ENCODE data around the gene MRPS18A.
"Not testable (repeated sequence)": the region's sequence is repeated elsewhere in the genome, so short reads cannot be mapped to it uniquely, and the experiment has no call there.

MRPS18A gene

DNA sequence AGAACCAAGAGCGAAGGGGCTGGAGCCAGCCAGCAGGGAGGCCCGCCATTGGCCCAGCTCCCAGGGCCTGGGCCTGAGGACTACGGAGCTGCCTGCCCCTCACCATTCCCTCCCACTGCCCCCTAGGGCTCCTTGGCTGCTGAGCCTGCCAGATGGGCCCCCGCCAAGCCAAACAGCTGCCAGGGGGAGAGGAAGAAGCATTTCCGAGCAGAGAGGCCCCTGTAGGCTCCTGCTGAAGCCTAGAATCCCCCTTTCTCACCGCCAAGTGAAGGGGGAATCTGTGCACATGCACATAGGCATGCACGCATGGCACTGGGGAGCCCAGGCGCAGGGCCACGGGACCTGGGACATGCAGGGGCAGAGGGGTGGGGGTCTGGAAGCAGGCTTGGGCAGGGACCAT is 28.5 kb upstream of the MRPS18A start:
- no peak for DNase-seq

GRCh38 chr6:43715056-43715788 is 27.6 kb upstream of the MRPS18A start:
- DNase-seq = no peak

GRCh38 chr6:43714311-43715055 is 26.9 kb upstream of the MRPS18A start:
- DNase-seq = no peak

- no peak for DNase-seq
Observed at GRCh38 chr6:43713643-43714310, 26.2 kb upstream of the MRPS18A start.

- DNase-seq = no peak
Observed at GRCh38 chr6:43712579-43712978, 25.0 kb upstream of the MRPS18A start.

DNA sequence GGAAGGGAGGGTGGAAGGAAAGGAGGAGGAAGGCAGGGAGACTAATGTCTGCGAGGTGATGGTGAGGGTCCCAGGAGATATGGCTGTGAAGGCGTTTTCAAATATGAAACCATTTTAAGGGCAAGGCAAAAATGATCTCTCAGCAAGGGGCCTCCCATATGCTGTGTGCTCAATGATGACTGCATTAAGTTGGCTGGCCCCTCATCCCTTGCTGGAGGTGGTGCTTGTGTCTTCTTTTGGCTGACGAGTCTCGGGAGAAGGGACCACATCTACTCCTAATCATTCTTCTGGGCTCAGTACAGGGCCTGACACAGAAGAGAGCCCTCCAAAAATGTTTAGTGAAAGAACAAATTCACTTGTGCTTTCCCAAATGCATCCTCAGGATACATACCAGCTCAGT is 23.0 kb upstream of the MRPS18A start:
- no peak for DNase-seq

DNA sequence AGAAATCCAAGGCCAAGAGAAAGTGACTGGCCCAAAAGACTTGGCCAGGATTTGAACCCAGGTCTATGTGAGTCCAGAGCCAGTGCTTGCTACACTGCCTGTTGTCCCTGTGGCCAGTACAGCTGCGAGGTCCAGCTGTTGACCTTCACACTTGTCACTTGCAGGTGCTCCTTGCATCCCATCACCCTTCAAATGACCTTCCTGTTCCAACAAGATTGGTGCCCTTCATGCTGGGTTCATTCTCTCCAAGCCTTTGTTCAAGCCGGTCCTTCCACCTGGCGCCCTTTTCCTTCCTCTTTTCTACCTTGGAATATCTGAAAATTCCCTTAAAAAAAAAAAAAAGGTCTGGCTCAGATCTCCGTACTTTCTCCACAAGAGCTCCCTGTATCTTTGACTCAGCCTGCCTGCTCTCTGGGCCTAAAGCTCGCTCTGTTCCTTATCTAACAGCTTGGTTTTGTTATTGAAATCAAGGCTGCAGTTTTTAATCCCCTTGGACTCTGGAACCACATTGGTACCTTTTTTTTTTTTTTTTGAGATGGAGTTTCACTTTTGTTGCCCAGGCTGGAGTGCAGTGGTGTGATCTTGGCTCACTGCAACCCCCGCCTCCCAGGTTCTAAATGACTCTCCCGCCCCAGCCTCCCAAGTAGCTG is 22.2 kb upstream of the MRPS18A start:
- no peak for DNase-seq

GRCh38 chr6:43708860-43709653 is 21.5 kb upstream of the MRPS18A start:
- no peak for DNase-seq

DNA sequence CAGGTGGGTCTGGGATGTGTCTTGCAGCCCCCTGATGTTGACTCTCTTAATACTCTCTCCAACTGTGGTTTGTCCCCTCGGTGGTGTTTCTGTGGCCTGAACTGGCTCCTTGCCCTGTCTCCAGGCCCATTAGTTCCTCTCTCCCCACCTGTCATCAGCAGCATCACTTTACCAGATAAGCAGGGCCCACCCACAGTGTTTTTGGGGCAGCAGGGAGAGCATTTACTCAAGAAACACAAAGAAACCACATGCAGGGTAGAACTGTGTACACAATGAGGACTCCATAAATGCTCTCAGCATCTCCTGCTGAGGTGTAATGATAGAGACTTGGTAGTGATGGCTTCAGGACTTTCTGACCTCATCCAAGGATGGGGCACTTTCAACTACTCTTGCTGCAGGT is 20.2 kb upstream of the MRPS18A start:
- no peak for DNase-seq

DNA sequence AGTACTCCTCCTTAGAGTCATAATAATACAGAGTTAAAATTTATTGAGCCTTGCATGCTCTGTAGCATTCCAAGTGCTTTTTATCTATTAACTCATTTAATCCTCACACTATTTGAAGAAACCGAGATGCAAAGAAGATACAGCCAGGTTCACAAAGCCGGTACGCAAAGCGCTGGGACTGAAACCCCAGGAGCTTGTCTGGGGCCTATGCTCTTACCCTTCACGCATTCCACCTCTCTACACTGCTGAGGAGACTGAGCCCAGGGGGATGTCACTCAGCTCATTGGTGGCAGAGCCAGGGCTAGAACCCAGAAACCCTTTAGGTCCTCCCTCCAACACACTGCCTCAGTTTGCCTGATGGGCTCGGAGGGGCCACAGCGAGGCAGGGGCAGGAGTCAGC is 19.7 kb upstream of the MRPS18A start:
- DNase-seq = no peak

- no peak for DNase-seq
Observed at GRCh38 chr6:43706788-43707187, 19.2 kb upstream of the MRPS18A start.

GRCh38 chr6:43705996-43706395 is 18.4 kb upstream of the MRPS18A start:
- DNase-seq = no peak

- no peak for DNase-seq
Observed at GRCh38 chr6:43703512-43704429, 16.2 kb upstream of the MRPS18A start.

DNA sequence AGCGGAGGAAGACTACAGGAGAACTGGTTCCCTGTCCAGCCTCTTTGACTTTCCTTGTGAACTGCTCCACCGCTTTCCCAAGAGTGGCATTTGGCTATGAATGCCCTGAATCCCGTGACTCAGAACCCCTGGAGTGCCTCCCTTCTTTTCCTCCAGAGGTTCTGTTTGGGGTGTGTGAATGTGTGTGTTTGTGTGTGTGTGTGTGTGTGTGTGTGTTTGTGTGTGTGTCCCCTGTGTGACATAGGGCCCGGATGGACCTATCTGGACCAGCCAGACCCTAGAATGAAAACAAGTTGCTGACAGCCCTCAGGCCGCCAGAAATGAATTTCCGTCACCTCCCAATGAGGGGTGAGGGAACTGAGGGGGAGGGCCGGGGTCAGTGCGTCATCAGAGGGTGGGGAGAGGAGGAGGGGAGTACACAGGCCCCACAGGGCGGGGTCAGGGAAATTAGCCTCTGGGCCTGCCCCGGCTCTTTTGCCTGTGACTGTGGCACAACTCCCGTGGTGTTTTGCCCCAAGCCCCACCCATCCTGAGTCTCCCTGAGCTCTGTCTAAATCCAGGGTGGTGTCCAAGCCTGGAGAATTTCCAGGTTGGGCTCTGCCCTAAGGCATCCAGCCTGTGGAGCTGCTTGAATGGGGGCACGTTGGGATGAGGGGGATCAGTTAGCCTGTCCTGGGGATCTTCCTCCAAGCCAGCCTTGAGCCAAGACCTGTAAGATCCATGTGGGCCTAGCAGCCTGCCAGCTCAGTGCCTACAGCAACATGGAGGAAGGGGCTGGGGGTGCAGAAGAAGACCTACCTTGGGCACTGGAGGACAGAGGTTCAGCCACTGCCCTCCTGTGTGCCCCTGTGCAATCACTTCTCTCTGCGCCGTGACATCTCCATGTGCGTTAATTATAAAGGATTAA is 15.2 kb upstream of the MRPS18A start:
- no peak for DNase-seq

- DNase-seq = no peak
Observed at GRCh38 chr6:43702171-43702533, 14.6 kb upstream of the MRPS18A start.

- not testable (repeated sequence) for DNase-seq
Observed at GRCh38 chr6:43700939-43701560, 13.5 kb upstream of the MRPS18A start.

DNA sequence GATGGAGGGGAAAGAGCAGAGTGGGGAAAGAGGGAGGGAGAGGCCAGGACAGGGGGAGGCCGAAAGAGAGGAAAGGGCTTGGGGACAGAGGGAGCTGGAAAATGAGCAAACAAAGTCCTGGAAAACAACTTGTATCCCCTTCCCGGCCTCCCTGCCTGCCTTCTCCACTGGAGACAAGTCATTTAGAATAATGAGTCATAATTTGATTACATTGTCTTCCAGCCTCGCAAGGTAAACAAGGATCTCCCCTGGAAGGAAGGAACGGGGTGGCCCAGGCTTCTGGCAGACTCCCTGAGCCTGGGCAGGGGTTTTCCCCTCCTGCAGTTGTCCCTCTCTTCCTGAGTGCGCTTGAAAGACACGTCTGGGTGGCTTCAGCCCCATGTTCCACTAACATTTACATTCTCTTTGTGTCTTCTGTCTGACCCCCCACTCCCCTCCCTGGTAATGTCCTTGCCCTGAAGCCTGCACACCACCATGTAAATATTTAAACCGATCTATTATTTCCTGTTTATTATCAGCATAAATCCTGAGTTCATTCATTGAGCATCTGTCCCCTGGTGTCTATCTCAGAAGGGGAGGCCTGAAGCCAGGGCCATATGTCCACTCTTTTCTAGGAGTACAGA is 12.1 kb upstream of the MRPS18A start:
- no peak for DNase-seq

GRCh38 chr6:43698584-43699349 is 11.2 kb upstream of the MRPS18A start:
- DNase-seq = no peak

DNA sequence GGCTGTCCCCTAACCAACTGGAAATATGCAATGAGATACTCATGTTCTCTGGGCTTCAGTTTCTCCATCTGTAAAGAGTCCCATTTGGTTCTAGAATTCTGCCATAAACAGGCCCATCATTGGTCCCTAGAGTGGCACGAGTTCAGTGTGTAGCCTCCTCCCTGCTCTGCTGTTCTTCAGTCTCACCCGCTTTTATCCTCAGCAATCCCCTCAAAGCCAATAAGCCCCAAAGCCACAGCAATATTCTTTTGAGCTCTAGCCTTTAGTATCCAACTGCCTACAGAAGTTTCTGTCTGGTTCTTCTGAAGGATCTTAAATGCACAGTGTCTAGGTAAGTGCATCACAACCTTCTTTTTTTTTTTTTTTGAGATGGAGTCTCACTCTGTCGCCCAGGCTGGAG is 9.8 kb upstream of the MRPS18A start:
- no peak for DNase-seq
